Fibroblast of pulmonary artery (primary cell): ENCODE data around the gene IL6R.
A peak's percentile ranks its signal among the peaks of the same experiment; 100 is the strongest.

ENCODE experiments used
- DNase-seq: peaks from one replicate; pipeline ENCODE4 v3.0.0-alpha.2; 2010; ENCODE audit warnings: low read depth
- H3K4me3 ChIP-seq: replicated peaks from 2 replicates; pipeline ENCODE4 v1.5.1; 2011; ENCODE audit warnings: low read depth, mild to moderate bottlenecking, control low read depth, low read length, moderate library complexity
- TF ChIP-seq, protein P1 (sequence below): IDR thresholded peaks from 2 replicates; pipeline ENCODE4 v1.5.1; 2011; ENCODE audit warnings: mild to moderate bottlenecking, control low read depth, low read length, inconsistent platforms; ENCODE audit errors: missing control alignments

Gene IL6R

DNA sequence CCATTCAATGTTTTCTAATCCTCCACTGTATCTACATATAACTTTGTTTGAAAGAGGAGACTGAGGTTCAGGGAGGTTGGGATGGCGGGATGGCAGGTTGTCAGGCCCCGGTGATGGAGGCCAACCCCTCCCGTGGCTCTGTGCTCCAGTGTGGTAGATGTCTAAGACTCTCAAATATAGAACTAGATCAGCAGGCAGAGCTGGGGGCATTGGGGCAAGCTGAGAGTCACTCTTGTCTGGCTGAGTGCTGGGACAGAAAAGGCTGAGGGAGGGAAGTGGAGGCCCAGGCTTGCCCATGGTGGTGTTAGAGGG, 1.7 kb downstream of the IL6R start:
- H3K4me3 ChIP-seq = peak overlapping the region; percentile 63
- DNase-seq = no peak
- TF ChIP-seq, protein P1, sequence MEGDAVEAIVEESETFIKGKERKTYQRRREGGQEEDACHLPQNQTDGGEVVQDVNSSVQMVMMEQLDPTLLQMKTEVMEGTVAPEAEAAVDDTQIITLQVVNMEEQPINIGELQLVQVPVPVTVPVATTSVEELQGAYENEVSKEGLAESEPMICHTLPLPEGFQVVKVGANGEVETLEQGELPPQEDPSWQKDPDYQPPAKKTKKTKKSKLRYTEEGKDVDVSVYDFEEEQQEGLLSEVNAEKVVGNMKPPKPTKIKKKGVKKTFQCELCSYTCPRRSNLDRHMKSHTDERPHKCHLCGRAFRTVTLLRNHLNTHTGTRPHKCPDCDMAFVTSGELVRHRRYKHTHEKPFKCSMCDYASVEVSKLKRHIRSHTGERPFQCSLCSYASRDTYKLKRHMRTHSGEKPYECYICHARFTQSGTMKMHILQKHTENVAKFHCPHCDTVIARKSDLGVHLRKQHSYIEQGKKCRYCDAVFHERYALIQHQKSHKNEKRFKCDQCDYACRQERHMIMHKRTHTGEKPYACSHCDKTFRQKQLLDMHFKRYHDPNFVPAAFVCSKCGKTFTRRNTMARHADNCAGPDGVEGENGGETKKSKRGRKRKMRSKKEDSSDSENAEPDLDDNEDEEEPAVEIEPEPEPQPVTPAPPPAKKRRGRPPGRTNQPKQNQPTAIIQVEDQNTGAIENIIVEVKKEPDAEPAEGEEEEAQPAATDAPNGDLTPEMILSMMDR = no peak

DNA sequence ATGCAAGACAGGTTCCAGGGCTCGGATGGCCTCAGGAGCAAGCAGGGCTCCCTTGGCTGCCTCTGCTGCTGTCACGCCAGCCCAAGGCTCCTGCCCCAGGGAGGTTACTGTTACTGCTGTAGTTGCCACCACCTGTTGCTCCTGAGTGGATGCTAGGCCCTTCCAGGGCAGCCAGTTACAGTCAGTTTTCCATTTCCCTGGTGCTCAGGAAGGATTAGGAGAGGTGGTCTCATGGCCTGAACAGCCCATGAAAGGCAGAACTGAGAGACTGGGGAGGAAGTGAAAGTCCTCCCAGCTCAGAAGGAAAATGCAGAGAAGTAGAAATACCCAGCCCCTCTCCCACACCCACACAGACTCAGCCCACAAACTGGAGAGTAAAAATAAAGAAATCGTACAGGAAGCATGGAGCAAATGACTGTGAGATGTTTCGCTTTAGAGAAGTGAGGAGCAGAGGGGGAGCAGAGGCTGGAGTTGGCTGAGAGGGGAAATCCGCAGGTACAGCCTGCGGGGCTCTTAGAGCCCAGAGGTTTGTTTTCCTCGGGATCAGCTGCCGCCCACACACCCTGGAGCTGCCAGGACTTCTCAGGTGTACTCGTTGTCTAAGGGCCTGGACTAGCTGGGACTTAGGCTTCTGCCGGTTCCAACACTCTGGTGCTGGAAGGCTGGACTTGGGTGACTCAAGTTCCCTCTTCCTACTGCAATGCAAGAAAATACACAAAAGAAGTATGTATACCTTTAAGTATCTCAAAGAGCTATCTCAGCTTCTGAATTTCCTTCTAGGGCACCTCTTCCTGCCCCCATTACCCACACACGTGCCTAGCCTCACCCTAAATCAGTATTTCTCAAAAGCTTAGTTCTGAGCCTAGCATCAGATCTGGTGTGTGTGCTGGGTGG, 2.3 kb downstream of the IL6R start:
- H3K4me3 ChIP-seq = peak overlapping the region; percentile 7
- DNase-seq = no peak

DNA sequence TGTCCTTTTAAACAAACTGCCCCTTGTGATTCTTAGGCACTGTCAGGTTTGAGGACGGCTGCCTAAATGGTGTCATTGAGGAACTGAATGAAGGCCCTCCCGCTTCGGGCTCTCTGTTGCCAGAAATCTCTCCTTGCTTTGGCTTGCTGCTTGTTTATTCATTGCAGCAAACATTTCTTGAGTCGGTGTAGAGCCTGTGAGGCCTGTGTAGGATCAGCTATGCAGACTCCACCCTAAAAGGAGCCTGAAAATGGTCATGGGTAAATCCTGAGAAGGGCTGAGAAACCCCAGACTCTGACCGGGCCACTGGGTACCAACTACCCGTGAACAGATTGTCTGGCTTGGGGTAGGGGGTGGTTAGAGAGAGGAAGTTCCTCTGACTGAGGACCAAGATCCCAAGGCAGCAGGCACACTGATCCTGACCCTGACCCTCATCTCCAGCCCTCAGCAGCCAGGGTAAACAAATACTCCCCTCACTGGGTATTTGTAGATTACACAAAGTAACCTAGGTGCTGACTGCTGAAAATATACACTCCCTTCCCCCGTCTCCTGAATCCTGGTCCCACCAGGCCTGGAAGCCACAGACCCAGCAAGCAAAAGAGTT, 3.1 kb downstream of the IL6R start:
- no peak for DNase-seq
- no peak overlapping the region for H3K4me3 ChIP-seq
- TF ChIP-seq, protein P1 = no peak

More for the DNA sequence above, 2.3 kb downstream of the IL6R start:
- TF ChIP-seq, protein P1 = no peak

DNA sequence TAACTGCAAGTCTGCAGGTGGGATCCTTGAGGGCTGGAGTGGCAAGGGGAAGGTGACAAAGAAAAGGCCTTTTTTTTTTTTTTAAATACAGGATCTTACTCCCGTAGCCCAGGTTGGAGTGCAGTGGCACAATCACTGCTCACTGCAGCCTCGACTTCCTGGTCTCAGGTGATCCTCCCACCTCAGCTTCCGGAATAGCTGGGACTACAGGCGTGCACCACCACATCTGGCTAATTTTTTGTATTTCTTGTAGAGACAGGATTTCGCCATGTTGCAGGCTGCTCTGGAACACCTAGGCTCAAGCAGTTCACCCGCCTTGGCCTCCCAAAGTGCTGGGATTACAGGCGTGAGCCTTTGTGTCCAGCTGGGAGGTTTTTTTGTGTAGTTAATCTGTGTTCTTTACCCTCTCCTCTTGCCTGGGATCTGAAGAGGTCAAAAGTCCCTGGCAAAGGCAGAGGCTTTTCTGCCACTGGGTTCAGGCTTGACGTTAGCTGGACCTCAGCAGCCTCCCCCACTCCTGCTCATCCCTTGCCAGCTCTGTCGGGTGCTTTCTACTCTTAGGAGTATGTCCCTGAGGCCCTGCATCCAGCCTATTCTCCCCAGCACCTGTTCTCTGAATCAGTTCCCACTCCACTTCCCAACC, 5.2 kb downstream of the IL6R start:
- no peak overlapping the region for H3K4me3 ChIP-seq
- no peak for DNase-seq
- TF ChIP-seq, protein P1 = no peak

DNA sequence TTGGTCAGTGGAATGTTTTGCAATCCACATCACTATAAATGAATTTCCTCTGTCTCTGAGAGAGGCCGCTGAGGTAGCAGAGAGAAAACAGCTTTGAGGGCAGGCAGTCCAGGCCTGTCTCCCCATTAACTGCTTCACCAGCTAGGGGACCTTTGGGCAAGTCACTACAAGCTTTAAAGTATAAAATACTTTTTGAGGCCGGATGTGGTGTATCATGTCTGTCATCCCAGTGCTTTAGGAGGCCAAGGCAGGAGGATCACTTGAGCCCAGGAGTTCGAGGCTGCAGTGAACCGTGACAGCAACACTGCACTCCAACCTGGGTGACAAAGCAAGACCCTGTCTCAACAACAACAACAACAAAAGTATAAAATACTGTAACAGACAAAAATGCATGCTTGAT, 6.4 kb downstream of the IL6R start:
- no peak overlapping the region for H3K4me3 ChIP-seq
- no peak for DNase-seq
- TF ChIP-seq, protein P1 = no peak

DNA sequence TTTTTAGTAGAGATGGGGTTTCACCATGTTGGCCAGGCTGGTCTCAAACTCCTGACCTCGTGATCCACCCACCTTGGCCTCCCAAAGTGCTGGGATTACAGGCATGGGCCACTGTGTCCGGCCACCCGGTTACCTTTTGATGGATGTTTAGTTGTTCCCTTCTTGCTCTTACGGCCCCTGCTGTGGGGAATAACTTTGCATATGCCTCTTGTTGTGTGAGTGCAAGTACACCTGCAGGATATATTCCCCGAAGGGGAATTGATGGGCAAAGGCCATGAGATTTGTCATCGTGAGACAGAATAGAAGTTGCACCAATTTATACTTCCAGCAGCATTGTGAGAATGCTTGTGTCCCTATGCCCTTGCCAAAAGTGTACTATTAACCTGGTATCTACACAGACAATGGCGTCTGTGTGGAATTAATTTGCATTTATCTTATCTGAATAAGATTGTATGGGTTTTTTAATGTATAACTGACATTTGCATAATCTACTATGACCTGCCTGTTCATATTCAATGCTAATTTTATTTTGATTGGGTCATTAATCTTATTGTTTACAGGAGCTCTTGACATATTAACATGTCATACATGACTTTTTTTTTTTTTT, 8.1 kb downstream of the IL6R start:
- TF ChIP-seq, protein P1 = no peak
- DNase-seq = no peak
- no peak overlapping the region for H3K4me3 ChIP-seq
